Right ventricle myocardium inferior (tissue), 1 donor: Measurements from ENCODE around the gene QRICH1. TPM values are rescaled to one million over a fixed set of nuclear protein-coding genes. Genes with fewer than 3 reads are reported as not detected.

ENCODE experiments used
- ATAC-seq: fragments of 200-7000 bp; cut with Tn5 transposase; one replicate; pipeline ENCODE4 v1.9.1; 2020; ENCODE audit warnings: mild to moderate bottlenecking, moderate library complexity
- DNase-seq: peaks from one replicate; pipeline ENCODE4 v3.0.0; 2021; ENCODE audit errors: missing footprints
- intact Hi-C: fragments of 100-400 bp; cut with DNase I; formaldehyde crosslinking; loops from one replicate; pipeline ENCODE4 v1.11.0; 2022
- total RNA-seq: library from RNA; stranded (reverse); fragmentation: NEBNext Ultra II Directional; extraction: Animal tissue kit (Norgen Biotek cat#: 25700); gene quantifications from one replicate; pipeline ENCODE4 v1.2.1, GENCODE V29; 2021
- donor health status: DM: no; HTN: yes; CAD: no; lungs with severe emphysema.

Gene QRICH1
- total RNA-seq, 1 donor from 2014 or later, result 52.9 TPM

GRCh38 chr3:49120438-49121131 is 26.7 kb upstream of the QRICH1 start, which contains the start of gene USP19:
USP19 (minus strand) TSS chr3:49120823; CDS start chr3:49119145, 1,678 bp downstream.
- ATAC-seq (peak; percentile 93), DNase-seq (peak; percentile 98)
- intact Hi-C loops, result no loop called here

- ATAC-seq, result peak; percentile 3
- no peak for DNase-seq
- intact Hi-C loops, result no loop called here
These were observed 26.2 kb upstream of the QRICH1 start for GRCh38 chr3:49120096-49120437.

GRCh38 chr3:49119439-49119838 is 25.6 kb upstream of the QRICH1 start:
- intact Hi-C loops, result no loop called here
- no peak for ATAC-seq
- DNase-seq, result no peak

GRCh38 chr3:49119036-49119435 is 25.2 kb upstream of the QRICH1 start:
- intact Hi-C loops, result no loop called here
- no peak for ATAC-seq
- DNase-seq, result no peak

GRCh38 chr3:49112262-49112661 is 18.4 kb upstream of the QRICH1 start:
- no peak for DNase-seq
- intact Hi-C loops, result no loop called here
- ATAC-seq, result no peak

GRCh38 chr3:49111347-49111746 is 17.5 kb upstream of the QRICH1 start:
- DNase-seq (no peak), ATAC-seq (no peak)
- intact Hi-C loops, result no loop called here

- intact Hi-C loops, result no loop called here
- ATAC-seq, result no peak
- no peak for DNase-seq
These were observed 16.9 kb upstream of the QRICH1 start for GRCh38 chr3:49110780-49111179.

GRCh38 chr3:49108346-49108745 is 14.5 kb upstream of the QRICH1 start:
- no peak for DNase-seq
- intact Hi-C loops, result no loop called here

GRCh38 chr3:49104427-49105291 is 10.8 kb upstream of the QRICH1 start, which contains the start of gene QARS1:
QARS1 (minus strand) TSS chr3:49104757; CDS start chr3:49104733, 24 bp downstream.
- ATAC-seq (peak; percentile 98), DNase-seq (peak; percentile 96)
- intact Hi-C loops, result no loop called here

More at GRCh38 chr3:49108346-49108745, 14.5 kb upstream of the QRICH1 start:
- ATAC-seq, result no peak

- DNase-seq (no peak), ATAC-seq (no peak)
- intact Hi-C loops, result no loop called here
These were observed 10.2 kb upstream of the QRICH1 start for GRCh38 chr3:49104052-49104426.

GRCh38 chr3:49100046-49100615 is 6.3 kb upstream of the QRICH1 start:
- DNase-seq (no peak), ATAC-seq (no peak)
- intact Hi-C loops, result no loop called here

GRCh38 chr3:49098910-49099630 is 5.2 kb upstream of the QRICH1 start:
- intact Hi-C loops, result no loop called here
- no peak for ATAC-seq
- DNase-seq, result no peak

GRCh38 chr3:49098429-49098828 is 4.6 kb upstream of the QRICH1 start:
- ATAC-seq (no peak), DNase-seq (no peak)
- intact Hi-C loops, result no loop called here

- DNase-seq (peak; percentile 92), ATAC-seq (peak; percentile 45)
- intact Hi-C loops, result loop anchor here (1.0 to 5.0 kb wide), 2 partner anchors 71 to 319 kb away; partner anchors contain the start of genes NDUFAF3 and TCTA
These were observed 676 bp downstream of the QRICH1 start for GRCh38 chr3:49092938-49093852.

GRCh38 chr3:49081429-49081828 is 12.4 kb downstream of the QRICH1 start:
- ATAC-seq, result no peak
- no peak for DNase-seq
- intact Hi-C loops, result no loop called here

GRCh38 chr3:49079270-49079669 is 14.6 kb downstream of the QRICH1 start:
- DNase-seq, result no peak
- no peak for ATAC-seq
- intact Hi-C loops, result no loop called here

- intact Hi-C loops, result no loop called here
- ATAC-seq (no peak), DNase-seq (no peak)
These were observed 17.2 kb downstream of the QRICH1 start for GRCh38 chr3:49076646-49077045.

GRCh38 chr3:49076116-49076515 is 17.8 kb downstream of the QRICH1 start:
- DNase-seq (no peak), ATAC-seq (no peak)
- intact Hi-C loops, result no loop called here
